ENCODE results near the gene PCDHA8.

DNA sequence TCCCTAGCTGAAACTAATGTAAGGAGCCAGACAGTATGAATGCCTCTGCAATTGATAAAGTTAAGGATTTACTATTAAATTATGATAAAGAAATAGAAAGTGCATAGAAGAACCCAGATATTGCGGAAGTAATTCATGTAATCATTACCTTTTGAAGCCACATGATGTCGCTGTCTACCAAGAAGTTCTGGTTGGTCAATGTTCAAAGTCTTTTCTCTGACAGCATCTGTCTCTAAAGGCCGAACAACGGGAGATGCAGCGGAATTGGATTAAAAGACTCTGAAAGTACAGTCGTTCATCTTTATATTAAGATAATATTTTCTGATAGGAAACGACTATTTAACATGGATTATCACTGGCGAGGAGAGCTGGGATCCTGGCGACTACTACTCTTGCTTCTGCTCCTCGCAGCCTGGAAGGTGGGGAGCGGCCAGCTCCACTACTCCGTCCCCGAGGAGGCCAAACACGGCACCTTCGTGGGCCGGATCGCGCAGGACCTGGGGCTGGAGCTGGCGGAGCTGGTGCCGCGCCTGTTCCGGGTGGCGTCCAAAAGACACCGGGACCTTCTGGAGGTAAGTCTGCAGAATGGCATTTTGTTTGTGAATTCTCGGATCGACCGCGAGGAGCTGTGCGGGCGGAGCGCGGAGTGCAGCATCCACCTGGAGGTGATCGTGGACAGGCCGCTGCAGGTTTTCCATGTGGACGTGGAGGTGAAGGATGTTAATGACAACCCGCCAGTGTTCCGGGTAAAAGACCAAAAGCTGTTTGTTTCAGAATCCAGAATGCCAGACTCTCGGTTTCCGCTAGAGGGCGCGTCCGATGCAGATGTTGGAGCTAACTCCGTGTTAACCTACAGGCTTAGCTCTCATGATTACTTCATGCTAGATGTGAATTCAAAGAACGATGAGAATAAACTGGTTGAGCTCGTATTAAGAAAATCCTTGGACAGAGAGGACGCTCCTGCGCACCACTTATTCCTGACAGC lies at the start of gene PCDHA8:
- TF ChIP-seq, protein P1, sequence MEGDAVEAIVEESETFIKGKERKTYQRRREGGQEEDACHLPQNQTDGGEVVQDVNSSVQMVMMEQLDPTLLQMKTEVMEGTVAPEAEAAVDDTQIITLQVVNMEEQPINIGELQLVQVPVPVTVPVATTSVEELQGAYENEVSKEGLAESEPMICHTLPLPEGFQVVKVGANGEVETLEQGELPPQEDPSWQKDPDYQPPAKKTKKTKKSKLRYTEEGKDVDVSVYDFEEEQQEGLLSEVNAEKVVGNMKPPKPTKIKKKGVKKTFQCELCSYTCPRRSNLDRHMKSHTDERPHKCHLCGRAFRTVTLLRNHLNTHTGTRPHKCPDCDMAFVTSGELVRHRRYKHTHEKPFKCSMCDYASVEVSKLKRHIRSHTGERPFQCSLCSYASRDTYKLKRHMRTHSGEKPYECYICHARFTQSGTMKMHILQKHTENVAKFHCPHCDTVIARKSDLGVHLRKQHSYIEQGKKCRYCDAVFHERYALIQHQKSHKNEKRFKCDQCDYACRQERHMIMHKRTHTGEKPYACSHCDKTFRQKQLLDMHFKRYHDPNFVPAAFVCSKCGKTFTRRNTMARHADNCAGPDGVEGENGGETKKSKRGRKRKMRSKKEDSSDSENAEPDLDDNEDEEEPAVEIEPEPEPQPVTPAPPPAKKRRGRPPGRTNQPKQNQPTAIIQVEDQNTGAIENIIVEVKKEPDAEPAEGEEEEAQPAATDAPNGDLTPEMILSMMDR (IDR thresholded peaks at IDR 0.05 in 2 of 3, conservative IDR thresholded peaks at IDR 0.05 in 1 of 3; ENCODE audit: control insufficient read depth in 2 of 3, extremely low read depth in 1 of 3, insufficient read depth in 1 of 3, low read depth in 3 of 3, low read length in 3 of 3) = peak in 1 of 3 experiments; percentile 10; a peak in 1 of 6 replicates
- TF ChIP-seq RCOR1 (conservative IDR thresholded peaks at IDR 0.05; ENCODE audit: low read depth, low read length) (no peak), HDAC2 (IDR thresholded peaks at IDR 0.05) (no peak), POLR2AphosphoS5 (IDR thresholded peaks at IDR 0.05; ENCODE audit: low read length) (no peak)
